ENCODE measurements around the gene BDKRB1.
A peak's percentile ranks its signal among the peaks of the same experiment; 100 is the strongest.

The BDKRB1 gene

DNA sequence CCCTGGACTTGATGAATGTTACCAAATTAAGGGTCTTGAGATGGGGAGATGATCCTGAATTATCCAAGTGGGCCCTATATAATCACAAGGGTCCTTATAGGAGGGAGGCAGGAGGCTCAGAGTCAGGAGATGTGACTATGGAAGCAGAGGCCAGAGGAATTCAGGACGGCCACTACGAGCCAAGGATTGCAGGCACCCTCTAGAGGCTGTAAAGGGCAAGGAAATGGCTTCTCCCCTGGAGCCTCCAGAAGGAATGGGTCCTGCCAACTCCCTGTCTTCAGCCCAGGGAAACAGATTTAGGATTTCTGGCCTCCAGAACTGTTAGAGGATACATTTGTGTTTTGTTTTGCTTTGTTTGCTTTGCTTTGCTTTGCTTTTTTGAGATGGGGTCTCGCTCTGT, 8.8 kb downstream of the BDKRB1 start:
- TF ChIP-seq TCF12 (IDR thresholded peaks at IDR 0.05; ENCODE audit: low read depth) (no peak), REST (IDR thresholded peaks at IDR 0.05; ENCODE audit: low read depth) (no peak), RAD21 (IDR thresholded peaks at IDR 0.05; ENCODE audit: low read depth) (peak; percentile 21; the same call in 1 of the 2 replicates), TAF1 (IDR thresholded peaks at IDR 0.05; ENCODE audit: low read depth) (no peak)

GRCh38 chr14:96265383-96266095, 9.5 kb downstream of the BDKRB1 start:
- TF ChIP-seq FOXM1 (IDR thresholded peaks at IDR 0.05; ENCODE audit: borderline replicate concordance, low read depth) (no peak), EP300 (IDR thresholded peaks at IDR 0.05; ENCODE audit: borderline replicate concordance) (no peak), EGR1 (IDR thresholded peaks at IDR 0.05) (no peak), RAD21 (IDR thresholded peaks at IDR 0.05; ENCODE audit: low read depth) (no peak), YY1 (IDR thresholded peaks at IDR 0.05; ENCODE audit: low read depth) (no peak), MAX (IDR thresholded peaks at IDR 0.05) (no peak), CEBPB (IDR thresholded peaks at IDR 0.05) (no peak), TEAD4 (IDR thresholded peaks at IDR 0.05) (no peak), TCF12 (IDR thresholded peaks at IDR 0.05; ENCODE audit: low read depth) (no peak), NFIC (IDR thresholded peaks at IDR 0.05) (no peak), TAF1 (IDR thresholded peaks at IDR 0.05; ENCODE audit: low read depth) (no peak), ZBTB7A (IDR thresholded peaks at IDR 0.05; ENCODE audit: low read depth) (no peak), USF1 (IDR thresholded peaks at IDR 0.05) (no peak), CREB1 (IDR thresholded peaks at IDR 0.05; ENCODE audit: low read depth) (no peak), REST (IDR thresholded peaks at IDR 0.05; ENCODE audit: low read depth) (no peak)

GRCh38 chr14:96267336-96267735, 11.3 kb downstream of the BDKRB1 start:
- TF ChIP-seq MAX (IDR thresholded peaks at IDR 0.05) = no peak
- no peak for TF ChIP-seq EGR1 (IDR thresholded peaks at IDR 0.05)
- no peak for TF ChIP-seq TEAD4 (IDR thresholded peaks at IDR 0.05)
- no peak for TF ChIP-seq REST (IDR thresholded peaks at IDR 0.05; ENCODE audit: low read depth)
- TF ChIP-seq TAF1 (IDR thresholded peaks at IDR 0.05; ENCODE audit: low read depth) = no peak
- no peak for TF ChIP-seq ZBTB7A (IDR thresholded peaks at IDR 0.05; ENCODE audit: low read depth)
- no peak for TF ChIP-seq YY1 (IDR thresholded peaks at IDR 0.05; ENCODE audit: low read depth)
- no peak for TF ChIP-seq EP300 (IDR thresholded peaks at IDR 0.05; ENCODE audit: borderline replicate concordance)
- TF ChIP-seq RAD21 (IDR thresholded peaks at IDR 0.05; ENCODE audit: low read depth) = no peak
- TF ChIP-seq FOXM1 (IDR thresholded peaks at IDR 0.05; ENCODE audit: borderline replicate concordance, low read depth) = no peak
- no peak for TF ChIP-seq NFIC (IDR thresholded peaks at IDR 0.05)

- TF ChIP-seq NFIC (IDR thresholded peaks at IDR 0.05) (no peak), ZBTB7A (IDR thresholded peaks at IDR 0.05; ENCODE audit: low read depth) (no peak), TCF12 (IDR thresholded peaks at IDR 0.05; ENCODE audit: low read depth) (no peak), CEBPB (IDR thresholded peaks at IDR 0.05) (no peak), MAX (IDR thresholded peaks at IDR 0.05) (no peak), FOXM1 (IDR thresholded peaks at IDR 0.05; ENCODE audit: borderline replicate concordance, low read depth) (no peak), RAD21 (IDR thresholded peaks at IDR 0.05; ENCODE audit: low read depth) (no peak), EGR1 (IDR thresholded peaks at IDR 0.05) (no peak), TAF1 (IDR thresholded peaks at IDR 0.05; ENCODE audit: low read depth) (no peak), TEAD4 (IDR thresholded peaks at IDR 0.05) (no peak), YY1 (IDR thresholded peaks at IDR 0.05; ENCODE audit: low read depth) (no peak), EP300 (IDR thresholded peaks at IDR 0.05; ENCODE audit: borderline replicate concordance) (no peak), REST (IDR thresholded peaks at IDR 0.05; ENCODE audit: low read depth) (no peak), CREB1 (IDR thresholded peaks at IDR 0.05; ENCODE audit: low read depth) (no peak), USF1 (IDR thresholded peaks at IDR 0.05) (no peak)
These were observed 11.9 kb downstream of the BDKRB1 start for GRCh38 chr14:96267916-96268315.
